Activated CD4-positive, alpha-beta T cell treated with anti-CD3 and anti-CD28 coated beads for 48 hours (primary cell): Measurements from ENCODE around the gene ALDH9A1.
"Not testable (repeated sequence)": the region's sequence is repeated elsewhere in the genome, so short reads cannot be mapped to it uniquely, and the experiment has no call there.

ENCODE experiments used
- DNase-seq: peaks from one replicate; pipeline ENCODE4 v3.0.0-alpha.2; 2020

The ALDH9A1 gene

DNA sequence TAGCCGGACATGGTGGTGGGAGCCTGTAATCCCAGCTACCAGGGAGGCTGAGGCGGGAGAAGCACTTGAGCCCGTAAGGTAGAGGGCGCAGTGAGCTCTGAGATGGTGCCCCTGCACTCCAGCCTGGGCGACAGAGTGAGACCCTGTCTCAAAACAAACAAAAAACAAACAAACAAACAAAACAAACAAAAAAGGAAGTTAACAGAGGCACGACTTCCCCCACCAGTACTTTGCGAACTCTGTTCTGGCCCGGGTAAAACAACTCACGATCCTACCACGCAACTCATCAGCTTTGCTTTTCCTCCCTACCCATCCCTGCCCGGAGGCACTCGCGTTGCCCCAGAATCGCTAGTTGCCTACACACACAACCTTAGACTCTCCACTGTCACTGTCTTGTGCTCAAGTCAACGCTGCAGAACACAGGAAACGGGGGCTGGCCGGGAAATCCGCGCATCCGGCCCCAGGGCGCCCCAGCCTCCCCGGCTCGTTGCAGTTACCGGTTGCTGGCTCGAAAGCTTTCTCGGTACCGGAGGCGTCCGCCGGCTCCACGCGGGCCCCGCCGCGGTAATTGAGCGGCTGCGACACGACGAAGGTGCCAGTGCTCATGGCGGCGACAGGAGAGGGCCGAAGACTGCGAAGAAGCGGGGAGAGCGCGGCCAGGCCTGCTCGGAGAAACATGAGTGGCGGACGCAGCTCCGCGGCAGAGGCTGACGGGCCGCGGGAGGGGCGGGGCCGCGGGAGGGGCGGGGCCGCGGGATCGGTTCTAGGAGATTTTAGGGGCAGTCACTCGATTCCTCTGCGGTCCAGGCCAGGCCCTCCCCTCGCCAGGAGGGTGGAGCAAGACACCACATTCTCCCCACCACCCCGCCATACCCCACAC is at the start of gene ALDH9A1:
Gene ALDH9A1, minus strand, starts transcription at position 682 of the 880 bp plus-strand sequence. Its CDS starts 4 bp downstream, at position 678.
- DNase-seq: peak; percentile 93

DNA sequence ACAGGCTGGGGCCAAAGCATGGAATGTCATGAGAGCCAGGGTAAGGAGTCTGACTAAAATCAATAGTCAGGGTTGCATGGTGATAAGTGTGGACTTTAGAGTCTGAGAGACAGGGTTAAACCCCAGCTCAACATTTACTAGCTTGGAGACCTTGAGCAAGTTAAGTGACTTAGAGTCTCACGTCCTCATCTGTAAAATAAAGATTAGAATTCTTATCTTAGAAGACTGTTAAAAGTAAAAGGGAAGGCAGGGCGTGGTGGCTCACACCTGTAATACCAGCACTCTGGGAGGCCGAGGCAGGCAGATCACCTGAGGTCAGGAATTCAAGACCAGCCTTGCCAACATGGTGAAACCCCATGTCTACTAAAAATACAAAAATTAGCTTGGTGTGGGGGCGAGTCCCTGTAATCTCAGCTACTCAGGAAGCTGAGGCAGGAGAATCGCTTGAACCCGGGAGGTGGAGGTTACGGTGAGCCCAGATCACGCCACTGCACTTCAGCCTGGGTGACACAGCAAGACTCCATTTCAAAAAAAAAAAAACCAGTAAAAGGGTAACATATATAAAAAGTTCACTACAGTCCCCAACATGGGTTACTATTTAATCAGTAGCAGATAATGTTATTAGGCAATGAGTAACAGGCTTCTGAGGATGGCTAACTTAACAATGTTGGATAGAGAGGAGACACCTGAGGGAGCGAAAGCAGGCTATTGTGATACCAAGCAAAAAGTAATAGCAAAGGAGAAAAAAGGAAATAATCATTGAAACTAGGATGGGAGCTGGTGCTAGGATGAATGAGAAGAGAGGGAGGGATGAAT is 49.5 kb upstream of the ALDH9A1 start:
- no peak for DNase-seq

DNA sequence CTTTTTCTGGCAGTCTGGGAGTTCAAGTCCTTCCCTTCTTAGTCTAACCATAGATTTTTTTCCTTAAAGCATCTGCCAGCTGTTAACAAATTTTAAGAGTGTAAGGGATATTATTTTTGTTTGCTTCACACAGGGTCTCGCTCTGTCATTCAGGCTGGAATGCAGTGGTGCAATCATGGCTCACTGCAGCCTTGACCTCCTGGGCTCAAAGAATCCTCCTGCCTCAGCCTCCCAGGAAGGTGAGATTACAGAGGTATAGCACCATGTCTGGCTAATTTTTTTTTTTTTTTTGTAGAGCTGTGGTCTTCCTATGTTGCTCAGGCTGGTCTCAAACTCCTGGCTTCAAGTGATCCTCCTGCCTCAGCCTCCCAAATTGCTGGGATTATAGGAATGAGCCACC is 46.6 kb upstream of the ALDH9A1 start:
- not testable (repeated sequence) for DNase-seq

DNA sequence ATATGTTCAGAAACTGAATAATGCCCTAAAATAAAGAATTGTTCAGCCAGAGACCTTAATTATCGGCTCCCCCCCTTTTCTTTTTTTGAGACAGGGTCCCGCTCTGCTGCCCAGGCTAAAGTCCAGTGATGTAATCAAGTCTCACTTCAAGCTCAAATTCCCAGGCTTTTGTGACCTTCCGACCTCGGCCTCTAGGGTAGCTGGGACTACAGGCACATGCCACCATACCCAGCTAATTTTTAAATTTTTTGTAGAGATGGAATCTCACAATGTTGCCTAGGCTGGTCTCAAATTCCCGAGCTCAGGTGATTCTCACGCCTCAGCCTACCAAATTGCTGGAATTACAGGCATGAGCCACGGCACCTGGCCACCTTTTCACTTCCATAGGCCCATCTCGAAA is 43.8 kb upstream of the ALDH9A1 start:
- no peak for DNase-seq

DNA sequence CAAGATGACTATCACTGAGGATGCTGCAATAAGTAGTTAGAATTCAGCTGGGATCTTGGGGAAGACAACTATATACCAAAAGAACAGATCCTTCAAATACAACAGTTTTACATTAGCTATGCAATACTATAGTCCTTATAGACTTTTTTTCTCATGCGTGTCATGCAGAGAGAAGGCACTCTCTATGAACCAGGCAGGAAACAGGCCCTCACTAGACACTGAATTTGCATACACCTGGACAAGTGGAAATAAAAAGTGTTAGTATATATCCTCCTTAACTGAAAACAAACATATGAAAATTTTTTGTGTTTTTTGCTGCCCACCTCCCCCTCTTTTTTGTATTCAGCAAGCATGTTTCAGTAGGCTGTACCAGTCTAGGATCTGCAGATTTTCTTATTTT is 40.4 kb upstream of the ALDH9A1 start:
- DNase-seq: no peak

DNA sequence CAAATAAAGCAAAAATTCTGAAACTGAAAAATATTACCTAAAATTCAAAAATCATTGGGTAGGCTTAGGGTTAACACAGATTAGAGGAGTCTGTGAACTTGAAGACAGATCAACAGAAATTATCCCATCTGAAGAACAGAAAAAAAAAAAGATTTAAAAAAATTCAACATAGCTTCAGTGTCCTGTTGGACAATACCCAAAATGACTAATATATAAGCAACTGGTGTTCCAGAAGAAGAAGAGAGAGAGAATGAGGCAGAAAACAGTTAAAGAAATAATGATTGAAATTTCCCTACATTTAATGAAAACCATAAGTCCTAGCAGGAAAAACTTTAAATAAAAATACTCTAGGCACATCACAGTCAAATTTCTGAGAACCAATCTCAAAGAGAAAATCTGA is 38.8 kb upstream of the ALDH9A1 start:
- DNase-seq: no peak

DNA sequence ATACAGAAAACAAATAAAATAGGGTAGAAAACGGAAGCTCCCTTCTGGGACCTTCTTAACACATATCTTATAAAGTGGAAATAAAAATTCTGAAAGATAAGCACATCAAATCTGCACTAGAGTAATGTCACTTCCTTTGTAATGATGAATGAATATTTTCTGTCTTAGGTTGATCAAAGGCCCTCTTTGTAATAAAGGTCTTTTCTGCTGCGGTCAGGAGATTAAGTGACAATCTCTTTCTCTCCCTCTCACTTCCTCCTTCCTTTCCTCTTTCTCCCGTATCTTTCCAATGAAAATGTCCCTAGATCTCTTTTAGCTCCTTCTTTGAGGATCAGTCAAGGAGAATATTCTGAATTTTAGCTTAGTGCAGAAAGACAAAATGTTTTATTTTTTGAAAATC is 36.5 kb upstream of the ALDH9A1 start:
- no peak for DNase-seq

DNA sequence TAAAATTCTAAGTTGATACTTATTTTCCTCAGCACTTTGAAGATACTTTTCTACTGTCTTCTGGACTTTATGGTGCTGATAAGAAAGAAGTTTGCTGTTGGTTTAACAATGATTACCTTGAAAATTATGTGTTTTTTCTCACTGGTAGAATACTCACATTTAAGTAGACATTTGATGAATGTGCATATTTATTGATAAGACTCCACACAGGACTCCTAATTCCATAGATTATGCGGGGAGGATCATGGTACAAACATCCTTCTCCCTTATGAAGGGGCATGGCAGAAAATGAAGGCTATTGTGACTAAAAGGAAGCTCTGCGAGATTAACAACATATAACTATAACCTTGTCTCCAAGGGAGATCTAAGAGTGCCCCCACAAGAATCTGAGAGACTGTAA is 28.5 kb upstream of the ALDH9A1 start:
- no peak for DNase-seq

DNA sequence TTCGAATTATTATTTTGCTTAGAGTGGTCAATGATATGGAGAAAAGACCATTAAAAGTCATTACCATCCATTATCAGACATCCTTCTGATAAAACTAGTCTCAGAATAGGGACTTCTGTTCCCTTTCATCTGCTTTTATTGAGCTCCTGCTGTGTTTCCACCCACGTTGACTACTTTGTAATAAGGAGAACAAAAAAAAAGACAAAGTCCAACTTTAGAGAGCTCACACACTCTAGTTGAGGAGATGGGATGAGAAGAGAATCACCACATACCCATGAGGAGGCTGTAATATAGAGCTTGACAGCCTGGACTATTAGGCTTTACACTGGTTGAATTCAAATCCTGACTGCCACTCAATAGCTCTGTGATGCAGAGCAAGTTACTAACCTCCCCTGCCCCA is 27.8 kb upstream of the ALDH9A1 start:
- no peak for DNase-seq

DNA sequence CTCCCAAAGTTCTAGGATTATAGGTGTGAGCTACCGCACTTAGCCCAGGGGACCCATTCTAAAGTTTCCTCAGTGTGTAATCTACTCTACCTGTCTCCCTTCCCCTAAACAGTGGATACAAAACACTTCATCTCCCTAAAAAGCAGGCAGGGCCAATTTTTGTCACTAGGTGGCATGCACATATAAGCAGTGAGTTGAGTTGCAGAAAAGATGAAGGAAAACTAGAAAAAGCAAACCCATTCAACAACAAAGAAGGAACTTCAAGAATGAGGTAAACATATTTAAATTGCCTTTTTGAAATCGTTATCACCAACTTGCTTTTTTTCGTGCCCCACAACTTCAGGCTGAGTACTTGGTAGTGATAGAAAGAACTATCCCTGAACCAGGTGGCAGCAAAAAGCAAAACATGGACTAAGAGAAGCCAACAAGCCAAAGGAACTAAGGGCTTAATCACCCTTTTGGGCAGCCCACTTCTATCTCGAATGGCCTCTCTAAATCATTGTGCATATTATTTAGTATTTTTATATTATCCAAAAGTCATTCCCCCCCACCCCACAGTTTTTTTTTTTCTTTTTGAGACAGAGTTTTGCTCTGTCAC is 19.7 kb upstream of the ALDH9A1 start:
- DNase-seq: peak; percentile 32

DNA sequence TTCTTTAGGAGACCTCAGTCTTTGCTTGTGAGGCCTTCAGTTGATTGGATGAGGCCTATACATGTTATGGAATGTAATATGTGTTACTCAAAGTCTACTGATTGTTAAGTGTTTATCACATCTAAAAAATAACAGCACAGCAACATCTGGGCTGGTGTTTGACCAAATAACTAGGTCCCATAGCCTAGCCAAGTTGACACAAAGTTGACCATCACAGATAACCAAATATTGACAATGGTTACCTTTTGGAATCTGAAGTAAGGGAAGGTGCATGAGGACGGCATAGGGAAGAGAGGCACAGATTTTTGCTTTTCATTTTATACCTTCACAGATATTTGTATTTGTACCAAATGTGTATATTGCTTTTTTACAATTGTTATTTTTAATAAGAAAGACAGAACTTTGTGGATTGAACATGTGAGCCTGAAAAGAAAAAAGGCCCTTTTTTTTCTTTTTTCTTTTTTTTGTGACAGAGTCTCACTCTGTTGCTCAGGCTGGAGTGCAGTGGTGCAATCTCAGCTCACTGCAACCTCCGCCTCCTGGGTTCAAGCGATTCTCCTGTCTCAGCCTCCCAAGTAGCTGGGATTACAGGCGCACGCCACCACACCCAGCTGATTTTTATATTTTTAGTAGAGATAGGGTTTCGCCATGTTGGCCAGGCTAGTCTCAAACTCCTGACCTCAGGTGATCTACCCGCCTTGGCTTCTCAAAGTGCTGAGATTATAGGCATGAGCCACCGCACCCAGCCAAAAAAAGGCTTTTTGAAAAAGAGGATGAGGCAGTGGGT is 18.1 kb upstream of the ALDH9A1 start:
- DNase-seq: not testable (repeated sequence)

DNA sequence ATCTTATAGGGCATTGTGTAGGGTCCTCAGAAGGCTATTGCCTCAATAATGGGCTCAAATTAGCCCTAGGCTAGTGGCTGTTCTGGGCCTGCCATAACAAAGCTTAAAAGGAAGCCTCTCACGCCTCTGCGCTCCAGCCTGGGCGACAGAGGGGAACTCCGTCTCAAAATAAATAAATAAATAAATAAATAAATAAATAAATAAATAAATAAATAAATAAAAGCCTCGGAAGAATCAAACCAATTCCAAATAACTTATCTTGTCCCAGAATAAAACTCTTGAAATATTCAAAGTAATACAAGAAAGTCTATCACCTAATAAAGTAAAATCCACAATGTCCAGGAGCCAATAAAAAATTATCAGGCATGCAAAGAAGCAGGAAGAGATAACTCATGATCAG is 14.4 kb upstream of the ALDH9A1 start:
- DNase-seq: no peak

DNA sequence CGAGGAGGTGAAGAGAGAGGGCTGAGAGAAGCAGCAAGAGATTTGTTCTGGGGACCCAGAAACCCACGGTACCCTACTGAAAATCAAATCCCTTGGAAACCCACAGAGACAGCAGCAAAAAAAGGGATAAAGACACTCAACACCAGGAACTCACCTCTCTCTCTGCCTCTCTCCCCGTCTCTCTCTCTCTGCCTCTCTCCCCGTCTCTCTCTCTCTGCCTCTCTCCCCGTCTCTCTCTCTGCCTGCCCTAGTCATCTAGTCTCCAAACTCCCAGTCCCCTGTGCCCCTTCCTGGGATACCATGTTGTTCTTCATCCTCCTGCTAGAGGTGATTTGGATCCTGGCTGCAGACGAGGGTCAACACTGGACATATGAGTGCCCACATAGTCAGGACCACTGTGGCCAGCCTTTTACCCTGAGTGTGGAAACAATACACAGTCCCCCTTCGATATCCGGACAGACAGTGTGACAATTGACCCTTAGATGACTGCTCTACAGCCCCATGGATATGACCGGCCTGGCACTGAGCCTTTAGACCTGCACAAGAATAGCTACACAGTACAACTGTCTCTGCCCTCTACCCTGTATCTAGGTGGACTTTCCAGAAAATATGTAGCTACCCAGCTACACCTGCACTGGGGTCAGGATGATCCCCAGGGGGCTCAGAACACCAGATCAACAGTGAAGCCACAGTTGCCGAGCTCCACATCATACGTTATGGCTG is 9.8 kb upstream of the ALDH9A1 start:
- DNase-seq: no peak

DNA sequence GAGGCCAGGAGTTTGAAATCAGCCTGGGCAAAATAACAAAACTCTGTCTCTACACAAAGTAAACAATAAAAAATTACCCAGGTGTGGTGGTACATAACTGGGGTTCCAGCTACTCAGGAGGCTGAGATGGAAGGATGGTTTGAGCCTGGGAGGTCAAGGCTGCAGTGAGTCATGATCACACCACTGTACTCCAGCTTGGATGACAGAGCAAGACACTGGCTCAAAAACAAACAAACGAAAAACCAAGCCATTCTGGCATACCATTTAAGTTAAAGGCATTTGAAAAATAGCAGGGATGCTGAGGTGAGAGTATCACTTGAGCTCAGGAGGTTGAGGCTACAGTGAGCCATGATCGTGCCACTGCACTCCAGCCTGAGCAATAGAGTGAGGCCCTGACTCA is 5.3 kb upstream of the ALDH9A1 start:
- DNase-seq: no peak

DNA sequence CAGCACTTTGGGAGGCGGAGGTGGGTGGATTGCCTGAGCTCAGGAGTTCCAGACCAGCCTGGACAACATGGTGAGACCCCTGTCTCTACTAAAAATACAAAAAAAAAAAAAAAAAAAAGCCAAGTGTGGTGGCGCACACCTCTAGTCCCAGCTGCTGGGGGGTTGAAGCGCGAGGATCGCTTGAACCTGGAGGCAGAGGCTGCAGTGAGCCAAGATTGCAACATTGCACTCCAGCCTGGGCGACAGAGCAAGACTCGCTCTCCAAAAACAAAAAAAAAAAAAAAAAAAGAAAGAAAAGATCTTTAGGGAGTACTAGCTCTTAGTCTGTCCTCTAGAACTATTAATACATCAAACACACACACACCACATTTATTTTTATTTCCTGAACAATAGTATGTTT is 3.6 kb upstream of the ALDH9A1 start:
- not testable (repeated sequence) for DNase-seq

DNA sequence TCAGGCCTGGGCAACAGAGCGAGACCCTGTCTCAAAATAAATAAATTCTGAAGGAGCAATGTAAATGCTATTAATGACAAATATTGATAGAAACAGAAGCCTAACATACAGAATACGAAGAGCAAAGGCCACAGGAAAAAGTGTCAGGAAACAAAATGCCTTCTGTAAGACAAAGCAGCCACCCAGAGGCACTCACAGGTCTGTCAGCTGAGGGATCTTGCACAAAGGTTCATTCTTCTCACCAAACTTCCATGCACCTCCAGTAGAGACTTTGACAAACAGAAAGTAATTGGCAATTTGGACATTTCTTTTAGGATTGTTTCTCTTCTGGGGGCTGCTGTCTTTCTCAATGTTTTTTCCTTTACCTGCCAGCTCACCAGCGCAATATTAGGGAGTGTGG is 1.2 kb upstream of the ALDH9A1 start:
- DNase-seq: no peak

DNA sequence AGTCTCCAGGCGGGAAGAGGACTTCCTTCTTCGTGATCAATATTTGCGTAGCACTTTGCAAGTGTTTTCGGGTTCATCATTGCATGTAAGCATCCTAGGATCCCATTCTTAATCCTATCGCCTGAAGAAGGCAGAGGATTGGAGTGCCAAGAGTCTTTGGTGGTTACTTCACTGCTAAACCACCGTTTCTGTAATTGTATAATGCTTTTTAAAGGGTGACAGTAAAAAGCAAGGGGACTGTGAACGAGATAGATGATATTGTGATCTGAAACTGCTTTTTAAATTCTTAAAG is 345 bp upstream of the ALDH9A1 start:
- DNase-seq: no peak

DNA sequence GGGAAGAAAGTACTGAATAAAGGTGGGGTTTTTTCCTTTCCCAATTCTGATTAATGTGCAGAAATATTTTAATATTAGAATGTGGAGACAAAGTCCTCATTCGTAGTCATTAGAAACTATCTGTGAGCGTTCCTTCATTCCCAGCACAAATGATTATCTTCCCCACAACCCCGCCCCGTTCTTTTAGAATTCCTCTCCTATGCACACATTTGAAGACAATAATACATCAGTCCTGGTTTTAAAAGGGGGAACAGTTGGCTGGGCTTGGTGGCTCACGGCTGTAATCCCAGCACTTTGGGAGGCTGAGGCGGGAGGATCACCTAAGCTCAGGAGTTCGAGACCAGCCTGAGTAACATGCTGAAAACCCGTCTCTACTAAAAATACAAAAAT is 876 bp downstream of the ALDH9A1 start:
- DNase-seq: no peak

DNA sequence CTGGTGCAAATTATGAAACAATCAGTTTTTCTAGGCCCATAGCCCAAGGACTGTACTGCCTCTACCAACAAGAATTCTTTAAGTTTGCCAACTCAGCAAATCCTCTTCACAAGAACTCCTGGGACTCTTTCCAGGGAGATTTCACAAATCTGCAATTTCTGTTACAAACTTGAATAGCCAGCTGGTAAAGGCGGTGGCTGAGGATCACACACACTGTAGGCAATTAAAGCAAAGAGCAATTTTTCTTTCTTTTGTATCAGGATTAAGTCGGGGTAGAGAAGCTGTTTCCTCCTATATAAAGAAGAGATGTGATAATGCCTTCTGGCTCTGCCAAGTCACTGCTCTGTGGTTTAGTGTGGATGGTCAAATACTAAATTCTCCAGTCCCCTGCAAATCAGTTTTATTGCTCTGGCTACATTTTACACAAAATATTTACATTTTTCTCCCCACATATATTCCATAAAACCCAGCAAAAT is 1.7 kb downstream of the ALDH9A1 start:
- no peak for DNase-seq

DNA sequence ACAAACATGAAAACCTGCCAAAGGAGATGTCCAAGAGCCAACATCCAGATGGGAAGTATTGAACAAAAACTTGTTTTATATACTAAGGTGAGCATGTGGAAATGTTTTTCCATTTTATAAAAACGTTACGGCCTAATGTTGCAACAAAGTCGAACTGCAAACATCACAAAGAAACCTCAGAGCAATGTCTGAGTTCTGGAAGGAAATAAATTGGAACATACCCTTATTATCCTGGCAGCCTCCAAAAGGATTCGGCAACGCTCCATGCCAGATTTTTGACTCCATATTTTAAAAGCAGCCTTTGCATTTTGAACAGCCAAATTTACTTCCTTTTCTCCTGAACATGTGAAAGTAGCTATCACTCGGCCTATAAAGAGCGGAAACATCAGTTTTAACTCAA is 3.3 kb downstream of the ALDH9A1 start:
- no peak for DNase-seq

DNA sequence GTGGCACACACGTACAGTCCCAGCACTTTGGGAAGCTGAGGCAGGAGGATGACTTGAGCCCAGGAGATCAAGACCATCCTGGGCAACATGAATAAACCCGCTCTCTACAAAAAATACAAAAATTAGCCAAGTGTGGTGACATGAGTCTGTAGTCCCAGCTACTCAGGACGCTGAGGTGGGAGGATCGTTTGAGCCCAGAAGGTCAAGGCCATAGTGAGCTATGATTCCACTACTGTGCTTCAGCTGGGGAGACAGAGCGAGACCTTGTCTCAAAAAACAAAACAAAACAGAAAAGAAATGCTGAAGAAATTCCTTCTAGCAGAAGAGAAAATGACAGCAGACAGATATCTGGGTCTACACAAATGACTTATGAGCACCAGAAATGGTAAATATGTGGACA is 10.3 kb downstream of the ALDH9A1 start:
- DNase-seq: no peak

DNA sequence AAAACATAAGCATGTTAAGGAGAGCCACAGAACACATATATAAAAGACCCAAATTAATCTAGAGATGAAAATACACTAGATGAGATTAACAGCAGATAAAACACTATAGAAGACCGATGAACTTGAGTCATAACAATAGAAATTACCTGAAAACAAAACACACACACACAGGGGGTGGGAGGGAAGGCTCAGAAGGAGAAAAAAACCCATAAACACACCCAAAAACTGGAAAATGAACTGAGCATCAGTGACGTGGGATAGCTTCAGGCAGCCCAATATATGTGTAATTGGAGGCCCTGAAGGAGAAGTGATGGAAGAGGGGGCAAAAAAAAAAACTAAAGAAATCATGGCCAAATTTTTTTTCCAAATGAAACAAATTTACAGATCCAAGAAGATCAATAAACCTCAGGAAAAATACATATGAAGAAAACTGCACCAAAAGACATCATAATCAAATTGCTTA is 11.4 kb downstream of the ALDH9A1 start:
- DNase-seq: peak; percentile 9
